GOT3 (cell line): ENCODE results near the gene CFAP73.
"Not testable (repeated sequence)": the region's sequence is repeated elsewhere in the genome, so short reads cannot be mapped to it uniquely, and the experiment has no call there.

Experiments used
- DNase-seq: peaks from one replicate; lab custom pipeline; 2025; ENCODE audit warnings: mixed read lengths; lab: John Stamatoyannopoulos, UW

CFAP73 gene

DNA sequence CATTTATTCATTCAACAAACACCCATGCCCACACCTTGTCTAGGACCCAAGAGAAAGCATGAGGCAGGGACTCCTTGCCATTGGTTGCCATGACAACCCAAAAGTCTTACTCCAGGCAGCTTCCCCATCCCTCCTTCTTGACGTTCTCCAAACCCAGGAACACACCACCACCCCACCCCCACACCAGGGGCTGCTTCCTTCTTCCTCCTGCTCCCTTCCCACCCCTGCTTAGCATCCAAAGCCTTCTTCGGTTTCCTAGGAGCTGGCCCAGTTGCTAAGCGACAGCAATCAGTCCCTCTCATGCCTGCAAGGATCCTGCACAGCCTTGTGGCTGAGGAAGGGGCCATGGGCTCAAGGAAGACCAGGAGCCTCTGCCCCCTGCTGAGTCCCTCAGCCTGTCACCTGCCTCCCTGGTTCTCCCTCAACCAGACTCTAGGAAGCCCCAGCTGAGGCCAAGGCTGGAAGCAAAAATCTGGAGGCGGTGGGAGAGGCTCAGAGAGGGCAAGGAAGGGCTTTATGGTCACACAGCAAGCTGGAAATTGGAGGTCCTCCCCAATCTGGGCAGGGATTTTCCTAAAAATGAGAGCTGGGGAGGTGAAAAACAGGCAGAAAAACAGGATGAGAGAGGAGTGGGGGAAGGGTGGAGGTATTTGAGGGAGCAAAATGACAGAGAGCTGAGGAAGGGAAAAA lies 29.4 kb upstream of the CFAP73 start:
- no peak for DNase-seq

GRCh38 chr12:113120670-113121370 lies 28.7 kb upstream of the CFAP73 start:
- no peak for DNase-seq

GRCh38 chr12:113127791-113128199 lies 21.7 kb upstream of the CFAP73 start:
- no peak for DNase-seq

- no peak for DNase-seq
Measured at GRCh38 chr12:113128802-113129663, 20.5 kb upstream of the CFAP73 start.

- no peak for DNase-seq
Measured at GRCh38 chr12:113129664-113130456, 19.7 kb upstream of the CFAP73 start.

DNA sequence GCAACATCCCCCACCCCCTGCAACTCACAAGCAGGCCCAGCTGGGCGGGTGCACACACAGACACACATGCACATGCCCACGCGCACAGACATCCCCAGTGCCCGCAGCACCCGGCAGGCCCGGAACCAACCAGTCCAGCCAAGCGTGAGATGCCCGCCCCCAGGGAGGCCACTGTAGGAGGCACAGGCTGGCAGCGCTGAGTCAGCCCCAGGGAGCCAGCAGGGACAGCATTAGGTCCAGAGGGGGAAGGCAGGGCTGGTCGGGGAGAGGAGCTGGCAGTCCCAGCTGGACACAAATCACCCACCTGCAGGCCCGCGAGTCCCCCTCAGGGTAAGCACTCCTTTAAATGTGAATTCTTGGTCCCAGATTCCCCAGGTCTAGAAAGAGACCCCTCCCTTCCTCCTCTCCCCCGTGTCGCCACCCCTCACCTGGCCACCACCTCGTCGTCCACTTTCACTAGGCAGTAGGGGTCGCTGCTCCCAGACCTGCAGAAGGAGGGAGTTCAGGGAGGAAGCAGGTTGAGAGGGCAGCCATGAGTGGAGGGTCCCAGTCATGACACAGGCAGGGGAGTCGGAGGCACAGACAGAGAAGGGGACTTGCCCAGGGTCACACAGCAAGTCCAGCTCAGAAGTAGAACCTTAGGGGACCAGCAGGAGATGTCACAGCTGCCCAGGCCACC lies 18.9 kb upstream of the CFAP73 start:
- no peak for DNase-seq

GRCh38 chr12:113131556-113131955 lies 18.0 kb upstream of the CFAP73 start:
- DNase-seq = no peak

DNA sequence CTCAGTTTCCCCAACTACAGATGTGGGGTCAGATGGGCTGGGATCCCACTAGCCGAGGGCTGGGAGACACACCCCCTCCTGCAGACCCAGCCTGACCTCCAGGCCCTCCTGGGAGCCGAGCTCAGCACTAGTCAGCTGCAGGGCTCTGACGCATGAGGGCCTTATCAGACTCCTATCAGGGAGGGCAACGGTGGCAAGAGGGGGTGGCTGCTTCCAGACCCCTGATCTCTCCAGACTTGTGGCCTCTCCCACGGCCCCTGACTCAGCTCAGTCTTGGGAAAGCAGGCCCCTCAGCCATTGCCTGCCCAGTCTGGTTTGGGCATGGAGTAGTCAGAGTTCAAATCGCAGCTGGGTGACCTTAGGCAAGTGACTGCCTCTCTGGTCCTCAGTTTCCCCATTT lies 16.5 kb upstream of the CFAP73 start:
- DNase-seq = no peak

DNA sequence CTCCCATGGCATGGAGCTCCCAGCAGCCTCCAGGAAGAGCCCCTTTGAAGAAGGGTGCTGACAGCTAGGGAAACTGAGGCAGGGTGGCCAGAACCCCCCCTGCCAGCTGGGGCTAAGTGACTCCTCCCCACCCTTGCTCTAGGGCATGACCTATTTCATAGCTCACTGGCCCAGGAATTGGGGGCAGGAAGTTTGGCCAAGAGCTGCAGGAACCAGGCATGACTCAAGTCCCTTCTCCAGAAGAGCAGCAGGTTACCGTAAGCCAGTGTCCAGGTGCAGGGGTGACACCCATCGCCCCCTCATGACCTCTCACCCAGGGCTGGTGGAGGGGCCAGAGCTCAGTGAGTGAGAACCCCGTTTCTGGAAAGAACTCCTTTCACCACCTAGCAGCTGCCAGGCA lies 15.9 kb upstream of the CFAP73 start:
- DNase-seq = no peak

DNA sequence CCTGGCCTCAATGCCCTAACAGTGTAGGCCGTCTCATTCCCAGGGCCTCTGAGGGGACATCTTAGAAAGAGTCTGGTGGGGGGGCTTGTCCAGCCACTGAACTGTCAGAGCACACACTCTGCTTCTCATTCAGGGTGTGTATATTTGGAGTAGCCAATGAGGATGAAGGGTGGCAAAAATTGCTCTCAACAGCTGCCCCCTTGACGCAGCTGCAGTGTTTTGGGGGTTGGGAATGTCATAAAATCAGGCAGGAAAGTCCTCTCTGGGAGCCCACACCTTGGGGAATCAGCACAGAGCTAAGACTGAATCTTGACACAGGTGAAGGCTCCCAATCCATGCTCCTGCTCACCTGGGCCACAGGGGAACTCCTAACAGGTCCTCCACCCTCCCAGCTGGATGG lies 15.5 kb upstream of the CFAP73 start:
- no peak for DNase-seq

GRCh38 chr12:113134521-113134951 lies 15.0 kb upstream of the CFAP73 start:
- no peak for DNase-seq

DNA sequence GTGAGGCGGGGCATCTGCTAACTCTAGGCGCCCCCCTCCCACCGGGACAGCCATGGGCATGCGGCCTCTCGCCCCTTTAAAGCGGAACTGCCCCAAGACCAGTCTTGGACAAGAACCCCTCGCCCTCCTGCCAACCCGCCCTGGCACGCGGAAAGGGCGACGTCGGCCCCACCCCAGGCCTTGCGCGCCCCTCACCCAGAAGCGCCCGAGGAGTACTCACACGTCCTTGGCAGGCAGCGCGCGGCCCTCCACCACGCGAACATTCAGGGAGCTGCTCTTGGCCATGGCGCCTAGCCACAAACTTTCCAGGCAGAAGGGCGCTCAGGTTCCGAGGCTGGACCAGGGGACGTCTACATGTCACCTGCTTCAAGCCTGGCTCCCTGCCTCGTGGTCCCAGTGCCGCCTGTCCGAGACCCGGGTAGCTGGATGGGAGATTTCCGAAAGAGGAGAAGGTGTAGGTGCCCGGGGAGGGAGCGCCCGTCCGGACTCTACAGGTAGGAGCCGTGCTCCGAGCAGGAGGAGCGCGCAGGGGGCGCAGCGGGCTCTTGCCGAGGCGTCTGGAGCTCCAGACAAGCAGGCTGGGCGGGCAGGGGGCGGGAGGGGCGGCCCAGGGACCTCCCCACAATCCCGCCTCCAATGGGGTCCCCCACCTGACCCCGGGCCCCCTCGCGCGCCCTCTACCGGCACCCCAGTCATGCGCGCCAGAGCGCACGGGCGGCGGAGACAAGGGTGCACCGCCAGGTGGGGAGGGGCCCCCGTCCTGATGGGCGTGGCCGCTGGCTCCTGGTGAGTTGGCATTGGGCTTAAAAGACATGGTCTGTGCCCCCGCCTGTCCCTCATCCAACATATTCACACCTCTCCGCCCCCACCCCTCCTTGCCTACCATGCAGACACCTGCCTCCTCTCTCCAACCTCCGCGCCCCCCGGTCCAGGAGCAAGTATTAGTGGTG lies 14.1 kb upstream of the CFAP73 start, which contains the start of gene RASAL1:
RASAL1 (minus strand) TSS at position 584 of the 950 bp plus-strand sequence; CDS start at position 285, 299 bp downstream.
- no peak for DNase-seq

- no peak for DNase-seq
Measured at GRCh38 chr12:113136128-113136989, 13.2 kb upstream of the CFAP73 start.

DNA sequence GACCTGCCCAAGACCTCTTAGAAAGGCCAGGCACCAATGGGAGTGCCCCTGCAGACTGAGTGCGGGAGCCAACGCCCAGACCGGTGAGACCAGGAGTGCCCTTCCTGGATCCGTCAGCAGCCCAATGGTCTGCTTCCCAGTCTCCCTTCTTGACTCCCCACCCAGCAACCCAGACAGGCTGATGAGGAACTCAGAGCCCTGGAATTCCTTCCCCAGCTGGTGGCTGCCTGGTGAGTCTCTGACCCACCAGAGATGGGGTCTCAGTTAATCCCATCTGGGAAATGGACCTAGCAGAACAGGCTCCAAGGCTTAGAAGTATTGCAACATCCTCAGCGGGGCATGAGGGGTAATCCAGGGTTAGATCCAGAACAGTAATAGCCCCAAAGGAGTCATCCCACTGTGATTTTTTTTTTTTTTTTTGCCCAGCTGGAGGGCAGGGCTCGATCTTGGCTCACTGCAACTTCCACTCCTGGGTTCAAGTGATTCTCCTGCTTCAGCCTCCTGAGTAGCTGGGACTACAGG lies 12.5 kb upstream of the CFAP73 start:
- DNase-seq = no peak

GRCh38 chr12:113137861-113138783 lies 11.4 kb upstream of the CFAP73 start:
- no peak for DNase-seq

DNA sequence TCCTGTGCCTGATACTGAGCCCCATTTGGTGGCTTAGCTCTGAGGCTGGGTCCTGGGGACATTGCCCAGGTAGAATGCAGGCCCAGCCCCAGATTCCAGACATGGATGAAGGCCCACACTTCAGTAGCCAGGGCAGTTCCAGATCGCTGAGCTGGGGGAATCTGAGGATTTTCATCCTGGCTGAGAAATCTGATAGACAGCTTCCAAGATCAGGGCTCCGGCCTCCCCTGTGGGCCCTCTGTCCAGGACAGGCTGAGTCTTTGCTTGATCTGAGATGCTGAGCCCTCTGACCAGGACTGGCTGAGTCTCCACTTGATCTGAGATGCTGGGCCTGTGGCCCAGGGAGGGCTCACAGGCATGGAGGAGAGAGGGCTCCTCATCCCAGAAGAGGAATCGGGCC lies 10.7 kb upstream of the CFAP73 start:
- no peak for DNase-seq

- DNase-seq = no peak
Measured at GRCh38 chr12:113140706-113141105, 8.8 kb upstream of the CFAP73 start.

- DNase-seq = not testable (repeated sequence)
Measured at GRCh38 chr12:113141716-113142115, 7.8 kb upstream of the CFAP73 start.
